Activated B cell treated with CpG ODN at 0.5 μM for 24 hours (primary cell): ENCODE data around the gene RUFY3. TPM values are rescaled to one million over a fixed set of nuclear protein-coding genes. Genes with fewer than 3 reads are reported as not detected.
A peak's percentile ranks its signal among the peaks of the same experiment; 100 is the strongest.

Source experiments
- ATAC-seq: fragments of 200-7000 bp; cut with Tn5 transposase; one replicate; pipeline ENCODE4 v1.10.0; 2021; ENCODE audit warnings: low read depth, mild to moderate bottlenecking, moderate library complexity
- CTCF ChIA-PET: fragments of 350-600 bp; sonication (Branson Sonifier 250); formaldehyde crosslinking; loops from one replicate; lab custom pipeline; 2021; ENCODE audit warnings: antibody characterized with exemption; lab: Charles Lee
- POLR2A ChIA-PET: fragments of 350-600 bp; sonication (Branson Sonifier 250); formaldehyde crosslinking; loops from one replicate; lab custom pipeline; 2021; ENCODE audit warnings: antibody characterized with exemption; lab: Charles Lee
- DNase-seq: peaks from one replicate; pipeline ENCODE4 v3.0.0; 2022
- H3K27ac Mint-ChIP-seq: one replicate; pipeline ENCODE4 v1.8.0; 2020; ENCODE audit warnings: mixed read lengths
- H3K27me3 Mint-ChIP-seq: one replicate; pipeline ENCODE4 v1.8.0; 2021; ENCODE audit warnings: mixed read lengths
- H3K36me3 Mint-ChIP-seq: one replicate; pipeline ENCODE4 v1.8.0; 2021; ENCODE audit warnings: low read depth, mixed read lengths
- H3K4me1 Mint-ChIP-seq: one replicate; pipeline ENCODE4 v1.8.0; 2021; ENCODE audit warnings: mixed read lengths
- H3K4me3 Mint-ChIP-seq: one replicate; pipeline ENCODE4 v1.8.0; 2020; ENCODE audit warnings: mild to moderate bottlenecking, mixed read lengths
- H3K9me3 Mint-ChIP-seq: one replicate; pipeline ENCODE4 v1.8.0; 2020; ENCODE audit warnings: mixed read lengths
- CTCF ChIP-seq: fragments of 200-600 bp; IDR thresholded peaks from one replicate; pipeline ENCODE4 v1.8.0; 2022; ENCODE audit warnings: antibody characterized with exemption, mild to moderate bottlenecking
- intact Hi-C: fragments of 100-400 bp; cut with micrococcal nuclease; formaldehyde crosslinking; loops from one replicate; pipeline ENCODE4 v1.15.1; 2024
- total RNA-seq: library from RNA; stranded (reverse); gene quantifications from 2 replicates; pipeline ENCODE4 v1.2.3, GENCODE V29; 2022

The RUFY3 gene
- total RNA-seq, 1 donor from 2014 or later: 69.4 TPM

- H3K4me1 Mint-ChIP-seq: peaks cover 23% of the 10 kb centered on the region
- ChIA-PET POLR2A (no interaction called here), CTCF (no interaction called here)
- no peaks in the 10 kb centered on the region for H3K9me3 Mint-ChIP-seq
- peaks cover 63% of the 10 kb centered on the region for H3K36me3 Mint-ChIP-seq
- no peak for TF ChIP-seq CTCF
- H3K27me3 Mint-ChIP-seq: no peaks in the 10 kb centered on the region
- ATAC-seq: no peak
- no peak for DNase-seq
- H3K4me3 Mint-ChIP-seq: no peak overlapping the region
- intact Hi-C loops: loop anchor here (10.0 kb wide), 1 partner anchor 351 kb away; no protein-coding TSS in a partner anchor
- no peak overlapping the region for H3K27ac Mint-ChIP-seq
Observed at GRCh38 chr4:70833675-70834074, 111.9 kb downstream of the RUFY3 start.

GRCh38 chr4:70836081-70836480, 114.3 kb downstream of the RUFY3 start:
- no peak overlapping the region for H3K27ac Mint-ChIP-seq
- no peaks in the 10 kb centered on the region for H3K9me3 Mint-ChIP-seq
- DNase-seq: no peak
- ChIA-PET CTCF (interaction anchor here (1.6 to 1.7 kb wide), 2 partner anchors 17 to 66 kb away, joined by 4 read pairs; partner anchors contain the start of gene MOB1B), POLR2A (interaction anchor here (0.6 to 1.2 kb wide), 4 partner anchors 92 to 158 kb away, joined by 3 to 11 read pairs (median 4); partner anchors contain the start of gene DCK)
- TF ChIP-seq CTCF: no peak
- peaks cover 29% of the 10 kb centered on the region for H3K4me1 Mint-ChIP-seq
- H3K4me3 Mint-ChIP-seq: no peak overlapping the region
- peaks cover 46% of the 10 kb centered on the region for H3K36me3 Mint-ChIP-seq
- intact Hi-C loops: loop anchor here (10.0 kb wide), 1 partner anchor 349 kb away; no protein-coding TSS in a partner anchor
- no peak for ATAC-seq
- no peaks in the 10 kb centered on the region for H3K27me3 Mint-ChIP-seq

GRCh38 chr4:70838204-70838603, 116.4 kb downstream of the RUFY3 start:
- intact Hi-C loops: loop anchor here (2.0 to 10.0 kb wide), 2 partner anchors 105 to 347 kb away; no protein-coding TSS in a partner anchor
- Mint-ChIP-seq H3K9me3 (no peaks in the 10 kb centered on the region), H3K27ac (peak overlapping the region; percentile 93), H3K4me3 (peak overlapping the region; percentile 93), H3K36me3 (peaks cover 26% of the 10 kb centered on the region), H3K4me1 (peaks cover 49% of the 10 kb centered on the region), H3K27me3 (no peaks in the 10 kb centered on the region)
- ATAC-seq (no peak), DNase-seq (no peak)
- TF ChIP-seq CTCF: no peak
- POLR2A ChIA-PET: interaction anchor here (0.6 to 7.3 kb wide), 13 partner anchors 16 to 171 kb away, joined by 4 to 80 read pairs (median 8); partner anchors contain the start of genes DCK and MOB1B
- CTCF ChIA-PET: interaction anchor here (2.2 kb wide), 1 partner anchor 64 kb away, joined by 11 read pairs; the partner anchor contains the start of gene MOB1B

GRCh38 chr4:70838666-70839588, 117.2 kb downstream of the RUFY3 start:
- Mint-ChIP-seq H3K27ac (peak overlapping the region; percentile 93), H3K36me3 (peaks cover 20% of the 10 kb centered on the region), H3K4me1 (peaks cover 56% of the 10 kb centered on the region), H3K4me3 (peak overlapping the region; percentile 93), H3K27me3 (no peaks in the 10 kb centered on the region), H3K9me3 (no peaks in the 10 kb centered on the region)
- intact Hi-C loops: loop anchor here (1.0 to 10.0 kb wide), 7 partner anchors 63 to 346 kb away; partner anchors contain the start of genes DCK, MOB1B and UTP3
- ChIA-PET POLR2A (interaction anchor here (0.5 to 7.3 kb wide), 22 partner anchors 10 to 171 kb away, joined by 3 to 80 read pairs (median 8); partner anchors contain the start of genes DCK and MOB1B), CTCF (interaction anchor here (0.6 to 2.2 kb wide), 6 partner anchors 63 to 171 kb away, joined by 3 to 11 read pairs (median 5); partner anchors contain the start of gene MOB1B)
- ATAC-seq: peak; percentile 30
- no peak for TF ChIP-seq CTCF
- DNase-seq: peak; percentile 52
